Measurements from ENCODE around the gene LAMA2.

DNA sequence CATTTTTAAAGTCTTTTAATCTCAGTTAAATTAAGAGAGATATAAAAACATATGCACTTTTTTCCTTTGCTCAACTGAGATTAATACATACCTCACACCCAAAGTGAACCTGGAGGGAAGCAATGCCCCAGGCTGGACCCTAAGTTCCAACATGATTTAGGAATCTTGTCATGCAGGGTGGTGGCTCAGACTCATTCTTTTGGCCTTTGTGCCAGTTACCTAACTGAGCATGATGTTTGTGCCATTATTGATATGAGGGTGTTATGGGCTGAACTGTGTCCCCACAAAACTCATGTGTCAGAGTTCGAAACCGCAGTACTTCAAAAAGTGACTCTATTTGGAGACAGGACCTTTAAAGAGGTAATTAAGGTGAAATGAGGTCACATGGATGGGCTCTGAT, 639.0 kb downstream of the LAMA2 start:
- TF ChIP-seq, protein P1, sequence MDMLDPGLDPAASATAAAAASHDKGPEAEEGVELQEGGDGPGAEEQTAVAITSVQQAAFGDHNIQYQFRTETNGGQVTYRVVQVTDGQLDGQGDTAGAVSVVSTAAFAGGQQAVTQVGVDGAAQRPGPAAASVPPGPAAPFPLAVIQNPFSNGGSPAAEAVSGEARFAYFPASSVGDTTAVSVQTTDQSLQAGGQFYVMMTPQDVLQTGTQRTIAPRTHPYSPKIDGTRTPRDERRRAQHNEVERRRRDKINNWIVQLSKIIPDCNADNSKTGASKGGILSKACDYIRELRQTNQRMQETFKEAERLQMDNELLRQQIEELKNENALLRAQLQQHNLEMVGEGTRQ (IDR thresholded peaks at IDR 0.05; ENCODE audit: low read depth, low read length): no peak
- TF ChIP-seq, protein P1 (CRISPR knock-in tag; IDR thresholded peaks at IDR 0.05; ENCODE audit: borderline replicate concordance): no peak
- TF ChIP-seq EZH2 (conservative IDR thresholded peaks at IDR 0.05; ENCODE audit: low read depth, low read length) (no peak), PITX1 (CRISPR knock-in tag; IDR thresholded peaks at IDR 0.05) (no peak), ZFP36 (IDR thresholded peaks at IDR 0.05; ENCODE audit: borderline replicate concordance, low read depth, low read length, partially characterized antibody) (no peak), NFYB (CRISPR knock-in tag; IDR thresholded peaks at IDR 0.05) (no peak), POLR2A (IDR thresholded peaks at IDR 0.05; ENCODE audit: insufficient read depth in 1 of 2, low read depth in 2 of 2, low read length in 2 of 2) (no peak), SPEN (CRISPR knock-in tag; IDR thresholded peaks at IDR 0.05; ENCODE audit: low read depth) (no peak), ZNF547 (CRISPR knock-in tag; IDR thresholded peaks at IDR 0.05) (no peak), FOXA1 (IDR thresholded peaks at IDR 0.05) (no peak), FOXA1 (CRISPR knock-in tag; IDR thresholded peaks at IDR 0.05) (no peak)
- TF ChIP-seq, protein P2, sequence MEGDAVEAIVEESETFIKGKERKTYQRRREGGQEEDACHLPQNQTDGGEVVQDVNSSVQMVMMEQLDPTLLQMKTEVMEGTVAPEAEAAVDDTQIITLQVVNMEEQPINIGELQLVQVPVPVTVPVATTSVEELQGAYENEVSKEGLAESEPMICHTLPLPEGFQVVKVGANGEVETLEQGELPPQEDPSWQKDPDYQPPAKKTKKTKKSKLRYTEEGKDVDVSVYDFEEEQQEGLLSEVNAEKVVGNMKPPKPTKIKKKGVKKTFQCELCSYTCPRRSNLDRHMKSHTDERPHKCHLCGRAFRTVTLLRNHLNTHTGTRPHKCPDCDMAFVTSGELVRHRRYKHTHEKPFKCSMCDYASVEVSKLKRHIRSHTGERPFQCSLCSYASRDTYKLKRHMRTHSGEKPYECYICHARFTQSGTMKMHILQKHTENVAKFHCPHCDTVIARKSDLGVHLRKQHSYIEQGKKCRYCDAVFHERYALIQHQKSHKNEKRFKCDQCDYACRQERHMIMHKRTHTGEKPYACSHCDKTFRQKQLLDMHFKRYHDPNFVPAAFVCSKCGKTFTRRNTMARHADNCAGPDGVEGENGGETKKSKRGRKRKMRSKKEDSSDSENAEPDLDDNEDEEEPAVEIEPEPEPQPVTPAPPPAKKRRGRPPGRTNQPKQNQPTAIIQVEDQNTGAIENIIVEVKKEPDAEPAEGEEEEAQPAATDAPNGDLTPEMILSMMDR (CRISPR knock-in tag; IDR thresholded peaks at IDR 0.05): no peak
- TF ChIP-seq, protein P3, sequence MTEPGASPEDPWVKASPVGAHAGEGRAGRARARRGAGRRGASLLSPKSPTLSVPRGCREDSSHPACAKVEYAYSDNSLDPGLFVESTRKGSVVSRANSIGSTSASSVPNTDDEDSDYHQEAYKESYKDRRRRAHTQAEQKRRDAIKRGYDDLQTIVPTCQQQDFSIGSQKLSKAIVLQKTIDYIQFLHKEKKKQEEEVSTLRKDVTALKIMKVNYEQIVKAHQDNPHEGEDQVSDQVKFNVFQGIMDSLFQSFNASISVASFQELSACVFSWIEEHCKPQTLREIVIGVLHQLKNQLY (CRISPR knock-in tag; IDR thresholded peaks at IDR 0.05): no peak

Measured in HepG2 (cell line).